Astrocyte (in vitro differentiated cells and primary cell): ENCODE data around the gene LCE4A.

Experiments
- CTCF ChIP-seq: IDR thresholded peaks from 2 replicates; pipeline ENCODE4 v1.5.1; 2011; ENCODE audit warnings: low read depth, mild to moderate bottlenecking, inconsistent platforms, low read length, moderate library complexity; ENCODE audit not compliant: insufficient read depth
- EZH2 ChIP-seq: IDR thresholded peaks from 2 replicates; pipeline ENCODE4 v1.6.1; 2012; ENCODE audit warnings: mild to moderate bottlenecking, low read length, inconsistent platforms; ENCODE audit not compliant: insufficient read depth

DNA sequence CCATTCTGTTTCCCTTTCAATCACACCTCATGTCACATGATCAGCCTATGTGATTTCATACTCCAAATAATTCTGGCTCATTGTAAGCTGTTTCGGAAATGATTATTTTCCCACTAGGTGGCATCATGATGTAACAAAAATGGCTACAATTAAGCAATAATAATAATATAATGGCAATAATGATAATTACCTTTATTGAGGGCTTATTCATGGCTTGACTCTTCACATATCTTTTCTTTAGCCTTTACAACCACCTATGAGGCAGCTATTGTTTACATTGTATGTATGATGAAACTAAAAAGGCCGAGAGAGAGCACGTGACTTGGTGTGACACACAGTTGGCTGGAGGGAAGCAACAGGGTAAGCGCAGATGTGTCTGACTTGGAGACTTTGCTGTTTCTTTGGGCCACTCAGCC, 37.3 kb downstream of the LCE4A start:
- TF ChIP-seq EZH2 (no peak), CTCF (no peak)
